ENCODE measurements around the gene PRKN. TPM values are rescaled to one million over a fixed set of nuclear protein-coding genes. Genes with fewer than 3 reads are reported as not detected.
"Not testable (repeated sequence)": the region's sequence is repeated elsewhere in the genome, so short reads cannot be mapped to it uniquely, and the experiment has no call there.

PRKN gene
- total and polyA plus RNA-seq, 8 donors: 0.82 to 7.2 (median 2.9) TPM

- intact Hi-C loops (cut with DNase I): no loop called here
- ATAC-seq: no peak
- Histone ChIP-seq H3K4me1 (peaks cover 0 to 5% (median 0%) of the 10 kb centered on the region in 3 donors), H3K27ac (no peak overlapping the region), H3K9me3 (no peaks in the 10 kb centered on the region), H3K27me3 (no peaks in the 10 kb centered on the region), H3K4me3 (no peak overlapping the region), H3K36me3 (no peaks in the 10 kb centered on the region)
- DNase-seq: no peak
- WGBS, 2 donors: 93 to 98% methylated on average over 1 of the region's 1 CpG
- TF ChIP-seq, protein P1, sequence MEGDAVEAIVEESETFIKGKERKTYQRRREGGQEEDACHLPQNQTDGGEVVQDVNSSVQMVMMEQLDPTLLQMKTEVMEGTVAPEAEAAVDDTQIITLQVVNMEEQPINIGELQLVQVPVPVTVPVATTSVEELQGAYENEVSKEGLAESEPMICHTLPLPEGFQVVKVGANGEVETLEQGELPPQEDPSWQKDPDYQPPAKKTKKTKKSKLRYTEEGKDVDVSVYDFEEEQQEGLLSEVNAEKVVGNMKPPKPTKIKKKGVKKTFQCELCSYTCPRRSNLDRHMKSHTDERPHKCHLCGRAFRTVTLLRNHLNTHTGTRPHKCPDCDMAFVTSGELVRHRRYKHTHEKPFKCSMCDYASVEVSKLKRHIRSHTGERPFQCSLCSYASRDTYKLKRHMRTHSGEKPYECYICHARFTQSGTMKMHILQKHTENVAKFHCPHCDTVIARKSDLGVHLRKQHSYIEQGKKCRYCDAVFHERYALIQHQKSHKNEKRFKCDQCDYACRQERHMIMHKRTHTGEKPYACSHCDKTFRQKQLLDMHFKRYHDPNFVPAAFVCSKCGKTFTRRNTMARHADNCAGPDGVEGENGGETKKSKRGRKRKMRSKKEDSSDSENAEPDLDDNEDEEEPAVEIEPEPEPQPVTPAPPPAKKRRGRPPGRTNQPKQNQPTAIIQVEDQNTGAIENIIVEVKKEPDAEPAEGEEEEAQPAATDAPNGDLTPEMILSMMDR (IDR thresholded peaks at IDR 0.05): no peak
- no peak for FAIRE-seq
These were observed 1391.1 kb downstream of the PRKN start for GRCh38 chr6:161336479-161336878.

DNA sequence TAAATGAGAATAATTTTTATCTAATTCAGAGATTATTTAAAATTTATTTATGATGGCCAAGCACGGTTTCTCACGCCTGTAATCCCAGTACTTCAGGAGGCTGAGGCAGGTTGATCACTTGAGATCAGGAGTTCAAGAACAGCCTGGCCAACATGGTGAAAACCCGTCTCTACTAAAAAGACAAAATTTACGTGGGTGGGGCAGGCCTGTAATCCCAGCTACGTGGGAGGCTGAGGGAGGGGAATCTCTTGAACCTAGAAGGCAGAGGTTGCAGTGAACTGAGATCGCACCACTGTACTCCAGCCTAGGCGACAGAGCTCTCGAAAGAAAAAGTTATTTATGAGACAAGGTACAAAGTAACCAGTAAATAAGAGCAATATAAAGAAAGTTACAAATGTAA lies 1394.2 kb downstream of the PRKN start:
- ATAC-seq: no peak
- no peak for DNase-seq
- 83 to 91% methylated on average over 8 of the region's 8 CpGs for WGBS, 2 donors
- no peak for FAIRE-seq
- Histone ChIP-seq H3K27ac (no peak overlapping the region), H3K36me3 (no peaks in the 10 kb centered on the region), H3K27me3 (no peaks in the 10 kb centered on the region), H3K9me3 (no peaks in the 10 kb centered on the region), H3K4me1 (no peaks in the 10 kb centered on the region), H3K4me3 (no peak overlapping the region)
- intact Hi-C loops (cut with DNase I): no loop called here
- TF ChIP-seq, protein P1 (IDR thresholded peaks at IDR 0.05): no peak

DNA sequence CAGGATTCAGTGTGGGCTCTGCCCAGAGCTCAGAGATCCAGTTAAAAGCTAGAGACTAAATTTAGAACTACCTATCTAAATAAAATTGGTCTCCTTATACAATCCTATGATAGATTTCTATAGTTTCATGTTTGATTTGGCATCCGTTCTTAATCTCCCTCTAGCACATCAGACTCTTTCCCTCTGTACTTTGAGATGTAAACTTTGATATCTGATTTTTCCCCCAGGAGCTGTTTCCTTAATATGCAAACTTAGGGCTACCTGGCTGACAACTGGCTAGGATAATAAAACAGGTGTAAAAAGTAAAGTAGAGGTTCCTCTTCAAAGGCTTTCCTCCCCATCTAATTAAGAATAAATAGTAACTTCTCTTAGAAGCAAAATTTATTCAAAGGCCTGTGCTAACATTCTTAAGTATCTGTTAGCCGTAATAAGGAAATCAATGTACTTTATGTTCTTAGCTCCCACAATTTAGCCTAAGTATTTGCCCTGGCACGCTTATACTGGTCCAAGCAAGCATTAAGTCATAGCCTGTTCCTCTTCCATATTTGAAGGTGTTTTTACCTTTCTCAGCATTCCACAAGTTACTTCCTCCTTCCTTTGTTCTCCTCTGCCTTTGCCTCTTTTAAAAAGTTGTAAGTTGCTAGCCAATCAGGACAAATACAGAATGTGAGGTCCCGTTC lies 1396.0 kb downstream of the PRKN start:
- H3K27ac ChIP-seq; H3K4me1 ChIP-seq; H3K4me3 ChIP-seq; FAIRE-seq; intact Hi-C loops (cut with DNase I); H3K36me3 ChIP-seq; DNase-seq; H3K27me3 ChIP-seq; H3K9me3 ChIP-seq: not testable (repeated sequence)
- peak in 1 of 4 donors; percentile 72 for ATAC-seq
- 56 to 58% methylated on average over 4 of the region's 4 CpGs for WGBS, 2 donors

DNA sequence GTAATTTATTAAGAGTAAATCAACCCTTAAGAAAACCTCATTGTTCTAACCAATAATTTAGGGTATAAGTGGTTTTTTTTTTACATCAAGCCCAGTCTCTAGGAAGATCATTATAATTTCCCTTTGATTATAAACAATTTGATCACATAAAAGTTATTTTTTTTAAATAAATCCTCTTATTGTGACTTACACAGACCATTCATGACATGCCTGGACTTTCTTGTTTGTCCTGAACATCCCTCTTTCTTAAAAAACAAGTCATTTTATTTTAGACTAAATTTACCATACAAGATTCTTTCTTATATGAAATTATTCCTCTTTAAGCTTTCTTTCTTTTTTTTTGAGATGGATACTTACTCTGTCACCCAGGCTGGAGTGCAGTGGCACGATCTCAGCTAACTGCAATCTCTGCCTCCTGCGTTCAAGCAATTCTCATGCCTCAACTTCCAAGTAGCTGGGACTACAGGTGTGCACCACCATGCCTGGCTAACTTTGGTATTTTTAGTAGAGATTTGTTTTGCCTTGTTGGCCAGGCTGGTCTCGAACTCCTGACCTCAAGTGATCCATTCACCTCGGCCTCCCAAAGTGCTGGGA lies 1400.1 kb downstream of the PRKN start:
- Histone ChIP-seq H3K36me3 (no peaks in the 10 kb centered on the region), H3K4me1 (no peaks in the 10 kb centered on the region), H3K27me3 (no peaks in the 10 kb centered on the region), H3K9me3 (no peaks in the 10 kb centered on the region), H3K27ac (no peak overlapping the region), H3K4me3 (no peak overlapping the region)
- WGBS, 2 donors: 89 to 91% methylated on average over 4 of the region's 4 CpGs
- no peak for FAIRE-seq
- ATAC-seq: no peak
- no peak for DNase-seq
- TF ChIP-seq, protein P1 (IDR thresholded peaks at IDR 0.05): no peak
- intact Hi-C loops (cut with DNase I): no loop called here

GRCh38 chr6:161319231-161319630 lies 1408.3 kb downstream of the PRKN start:
- H3K27ac ChIP-seq: no peak overlapping the region
- H3K4me3 ChIP-seq: no peak overlapping the region
- DNase-seq (no peak), ATAC-seq (no peak), FAIRE-seq (no peak)
- H3K9me3 ChIP-seq: no peaks in the 10 kb centered on the region
- H3K4me1 ChIP-seq: no peaks in the 10 kb centered on the region
- H3K36me3 ChIP-seq: no peaks in the 10 kb centered on the region
- TF ChIP-seq, protein P1 (IDR thresholded peaks at IDR 0.05): no peak
- intact Hi-C loops (cut with DNase I): no loop called here
- H3K27me3 ChIP-seq: no peaks in the 10 kb centered on the region
- WGBS, 2 donors: 27 to 31% methylated on average over 2 of the region's 2 CpGs

Data from pancreas (tissue), 10 donors.